ENCODE results near the gene CCR2.

The CCR2 gene

GRCh38 chr3:46356276-46356675, 2.4 kb downstream of the CCR2 start:
- no peak for DNase-seq

- DNase-seq, result peak; percentile 6
Observed at GRCh38 chr3:46356909-46357308, 3.0 kb downstream of the CCR2 start.

DNA sequence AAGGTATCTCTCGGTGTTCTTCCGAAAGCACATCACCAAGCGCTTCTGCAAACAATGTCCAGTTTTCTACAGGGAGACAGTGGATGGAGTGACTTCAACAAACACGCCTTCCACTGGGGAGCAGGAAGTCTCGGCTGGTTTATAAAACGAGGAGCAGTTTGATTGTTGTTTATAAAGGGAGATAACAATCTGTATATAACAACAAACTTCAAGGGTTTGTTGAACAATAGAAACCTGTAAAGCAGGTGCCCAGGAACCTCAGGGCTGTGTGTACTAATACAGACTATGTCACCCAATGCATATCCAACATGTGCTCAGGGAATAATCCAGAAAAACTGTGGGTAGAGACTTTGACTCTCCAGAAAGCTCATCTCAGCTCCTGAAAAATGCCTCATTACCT, 4.6 kb downstream of the CCR2 start:
- DNase-seq, result no peak

DNA sequence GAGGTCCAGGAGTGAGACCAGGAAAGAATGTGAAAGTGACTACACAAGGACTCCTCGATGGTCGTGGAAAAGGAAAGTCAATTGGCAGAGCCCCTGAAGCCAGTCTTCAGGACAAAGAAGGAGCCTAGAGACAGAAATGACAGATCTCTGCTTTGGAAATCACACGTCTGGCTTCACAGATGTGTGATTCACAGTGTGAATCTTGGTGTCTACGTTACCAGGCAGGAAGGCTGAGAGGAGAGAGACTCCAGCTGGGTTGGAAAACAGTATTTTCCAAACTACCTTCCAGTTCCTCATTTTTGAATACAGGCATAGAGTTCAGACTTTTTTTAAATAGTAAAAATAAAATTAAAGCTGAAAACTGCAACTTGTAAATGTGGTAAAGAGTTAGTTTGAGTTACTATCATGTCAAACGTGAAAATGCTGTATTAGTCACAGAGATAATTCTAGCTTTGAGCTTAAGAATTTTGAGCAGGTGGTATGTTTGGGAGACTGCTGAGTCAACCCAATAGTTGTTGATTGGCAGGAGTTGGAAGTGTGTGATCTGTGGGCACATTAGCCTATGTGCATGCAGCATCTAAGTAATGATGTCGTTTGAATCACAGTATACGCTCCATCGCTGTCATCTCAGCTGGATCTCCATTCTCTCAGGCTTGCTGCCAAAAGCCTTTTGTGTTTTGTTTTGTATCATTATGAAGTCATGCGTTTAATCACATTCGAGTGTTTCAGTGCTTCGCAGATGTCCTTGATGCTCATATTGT, 6.0 kb downstream of the CCR2 start:
- peak; percentile 62 for DNase-seq

DNA sequence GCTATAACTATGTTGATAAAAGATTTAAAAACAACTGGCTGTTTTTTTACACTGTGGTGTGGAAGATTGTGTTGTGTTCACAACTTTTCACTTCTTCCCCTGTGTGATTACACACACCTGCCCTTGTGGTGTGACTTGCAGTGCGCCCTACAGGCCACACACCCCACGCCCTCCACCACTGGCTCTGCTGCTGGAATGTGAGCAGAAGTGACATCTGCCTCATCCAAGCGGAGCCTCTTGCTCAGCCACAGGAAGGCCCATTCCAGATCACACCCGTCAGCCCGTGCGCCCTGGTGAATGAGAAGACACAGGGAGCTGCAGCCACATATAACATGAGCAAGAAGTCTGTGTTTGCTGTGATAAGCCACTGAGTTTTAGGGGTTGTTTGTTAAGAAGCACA, 7.0 kb downstream of the CCR2 start:
- no peak for DNase-seq

GRCh38 chr3:46361408-46362283, 7.7 kb downstream of the CCR2 start:
- DNase-seq, result no peak

DNA sequence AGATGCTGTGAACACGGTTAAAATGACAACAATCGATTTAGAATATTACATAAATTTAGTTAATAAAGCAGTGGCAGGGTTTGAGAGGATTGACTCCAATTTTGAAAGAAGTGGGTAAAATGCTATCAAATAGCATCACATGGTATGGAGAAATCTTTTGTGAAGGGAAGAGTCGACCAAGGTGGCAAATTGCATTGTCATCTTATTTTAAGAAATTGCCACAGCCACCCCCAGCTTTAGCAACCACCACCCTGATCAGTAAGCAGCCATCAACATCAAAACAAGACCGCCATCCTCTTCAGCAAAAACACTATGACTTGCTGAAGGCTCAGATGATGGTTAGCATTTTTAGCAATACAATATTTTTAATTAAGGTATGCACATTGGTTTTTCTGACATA, 11.1 kb downstream of the CCR2 start:
- no peak for DNase-seq

GRCh38 chr3:46365737-46366524, 12.0 kb downstream of the CCR2 start:
- DNase-seq, result no peak

GRCh38 chr3:46367811-46368210, 13.9 kb downstream of the CCR2 start:
- DNase-seq, result no peak

DNA sequence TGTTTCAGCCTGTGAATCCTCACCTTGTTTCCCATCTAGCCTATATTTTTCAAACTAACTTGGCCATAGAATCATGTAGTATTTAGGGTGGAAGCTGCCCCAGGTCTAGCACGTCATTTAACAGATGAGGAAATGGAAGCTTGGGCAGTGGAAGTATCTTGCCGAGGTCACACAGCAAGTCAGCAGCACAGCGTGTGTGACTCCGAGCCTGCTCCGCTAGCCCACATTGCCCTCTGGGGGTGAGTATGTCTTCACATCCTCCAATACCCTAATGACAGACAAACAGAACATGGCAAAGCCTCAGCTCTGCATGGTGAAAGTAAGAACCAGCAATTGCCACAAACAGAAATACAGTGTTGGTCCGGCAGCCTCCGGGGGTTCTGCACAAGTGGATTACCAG, 14.7 kb downstream of the CCR2 start:
- DNase-seq, result no peak

DNA sequence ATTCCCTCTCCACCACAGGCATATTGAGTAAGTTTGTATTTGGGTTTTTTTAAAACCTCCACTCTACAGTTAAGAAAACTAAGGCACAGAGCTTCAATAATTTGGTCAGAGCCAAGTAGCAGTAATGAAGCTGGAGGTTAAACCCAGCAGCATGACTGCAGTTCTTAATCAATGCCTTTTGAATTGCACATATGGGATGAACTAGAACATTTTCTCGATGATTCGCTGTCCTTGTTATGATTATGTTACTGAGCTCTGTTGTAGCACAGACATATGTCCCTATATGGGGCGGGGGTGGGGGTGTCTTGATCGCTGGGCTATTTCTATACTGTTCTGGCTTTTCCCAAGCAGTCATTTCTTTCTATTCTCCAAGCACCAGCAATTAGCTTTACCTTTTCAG, 15.2 kb downstream of the CCR2 start:
- DNase-seq, result no peak

DNA sequence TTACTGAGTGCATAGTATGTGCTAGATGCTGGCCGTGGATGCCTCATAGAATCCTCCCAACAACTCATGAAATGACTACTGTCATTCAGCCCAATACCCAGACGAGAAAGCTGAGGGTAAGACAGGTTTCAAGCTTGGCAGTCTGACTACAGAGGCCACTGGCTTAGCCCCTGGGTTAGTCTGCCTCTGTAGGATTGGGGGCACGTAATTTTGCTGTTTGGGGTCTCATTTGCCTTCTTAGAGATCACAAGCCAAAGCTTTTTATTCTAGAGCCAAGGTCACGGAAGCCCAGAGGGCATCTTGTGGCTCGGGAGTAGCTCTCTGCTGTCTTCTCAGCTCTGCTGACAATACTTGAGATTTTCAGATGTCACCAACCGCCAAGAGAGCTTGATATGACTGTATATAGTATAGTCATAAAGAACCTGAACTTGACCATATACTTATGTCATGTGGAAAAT, 15.8 kb downstream of the CCR2 start:
- DNase-seq, result no peak

- DNase-seq, result no peak
Observed at GRCh38 chr3:46370839-46371518, 17.1 kb downstream of the CCR2 start, which contains the start of gene CCR5. Gene CCR5 (plus strand): TSS chr3:46370946. CDS start chr3:46372903, 1,957 bp downstream.

DNA sequence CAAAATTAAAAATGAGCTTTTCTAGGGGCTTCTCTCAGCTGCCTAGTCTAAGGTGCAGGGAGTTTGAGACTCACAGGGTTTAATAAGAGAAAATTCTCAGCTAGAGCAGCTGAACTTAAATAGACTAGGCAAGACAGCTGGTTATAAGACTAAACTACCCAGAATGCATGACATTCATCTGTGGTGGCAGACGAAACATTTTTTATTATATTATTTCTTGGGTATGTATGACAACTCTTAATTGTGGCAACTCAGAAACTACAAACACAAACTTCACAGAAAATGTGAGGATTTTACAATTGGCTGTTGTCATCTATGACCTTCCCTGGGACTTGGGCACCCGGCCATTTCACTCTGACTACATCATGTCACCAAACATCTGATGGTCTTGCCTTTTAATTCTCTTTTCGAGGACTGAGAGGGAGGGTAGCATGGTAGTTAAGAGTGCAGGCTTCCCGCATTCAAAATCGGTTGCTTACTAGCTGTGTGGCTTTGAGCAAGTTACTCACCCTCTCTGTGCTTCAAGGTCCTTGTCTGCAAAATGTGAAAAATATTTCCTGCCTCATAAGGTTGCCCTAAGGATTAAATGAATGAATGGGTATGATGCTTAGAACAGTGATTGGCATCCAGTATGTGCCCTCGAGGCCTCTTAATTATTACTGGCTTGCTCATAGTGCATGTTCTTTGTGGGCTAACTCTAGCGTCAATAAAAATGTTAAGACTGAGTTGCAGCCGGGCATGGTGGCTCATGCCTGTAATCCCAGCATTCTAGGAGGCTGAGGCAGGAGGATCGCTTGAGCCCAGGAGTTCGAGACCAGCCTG, 17.8 kb downstream of the CCR2 start:
- no peak for DNase-seq

GRCh38 chr3:46372492-46373359, 18.8 kb downstream of the CCR2 start:
- no peak for DNase-seq

- DNase-seq, result no peak
Observed at GRCh38 chr3:46374755-46375154, 20.8 kb downstream of the CCR2 start.

DNA sequence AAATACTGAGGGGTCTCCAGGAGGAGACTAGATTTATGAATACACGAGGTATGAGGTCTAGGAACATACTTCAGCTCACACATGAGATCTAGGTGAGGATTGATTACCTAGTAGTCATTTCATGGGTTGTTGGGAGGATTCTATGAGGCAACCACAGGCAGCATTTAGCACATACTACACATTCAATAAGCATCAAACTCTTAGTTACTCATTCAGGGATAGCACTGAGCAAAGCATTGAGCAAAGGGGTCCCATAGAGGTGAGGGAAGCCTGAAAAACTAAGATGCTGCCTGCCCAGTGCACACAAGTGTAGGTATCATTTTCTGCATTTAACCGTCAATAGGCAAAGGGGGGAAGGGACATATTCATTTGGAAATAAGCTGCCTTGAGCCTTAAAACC, 21.3 kb downstream of the CCR2 start:
- no peak for DNase-seq

DNA sequence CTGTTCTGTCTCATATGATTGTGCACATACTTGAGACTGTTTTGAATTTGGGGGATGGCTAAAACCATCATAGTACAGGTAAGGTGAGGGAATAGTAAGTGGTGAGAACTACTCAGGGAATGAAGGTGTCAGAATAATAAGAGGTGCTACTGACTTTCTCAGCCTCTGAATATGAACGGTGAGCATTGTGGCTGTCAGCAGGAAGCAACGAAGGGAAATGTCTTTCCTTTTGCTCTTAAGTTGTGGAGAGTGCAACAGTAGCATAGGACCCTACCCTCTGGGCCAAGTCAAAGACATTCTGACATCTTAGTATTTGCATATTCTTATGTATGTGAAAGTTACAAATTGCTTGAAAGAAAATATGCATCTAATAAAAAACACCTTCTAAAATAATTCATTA, 21.9 kb downstream of the CCR2 start:
- DNase-seq, result no peak

GRCh38 chr3:46378426-46378942, 24.6 kb downstream of the CCR2 start:
- DNase-seq, result no peak

DNA sequence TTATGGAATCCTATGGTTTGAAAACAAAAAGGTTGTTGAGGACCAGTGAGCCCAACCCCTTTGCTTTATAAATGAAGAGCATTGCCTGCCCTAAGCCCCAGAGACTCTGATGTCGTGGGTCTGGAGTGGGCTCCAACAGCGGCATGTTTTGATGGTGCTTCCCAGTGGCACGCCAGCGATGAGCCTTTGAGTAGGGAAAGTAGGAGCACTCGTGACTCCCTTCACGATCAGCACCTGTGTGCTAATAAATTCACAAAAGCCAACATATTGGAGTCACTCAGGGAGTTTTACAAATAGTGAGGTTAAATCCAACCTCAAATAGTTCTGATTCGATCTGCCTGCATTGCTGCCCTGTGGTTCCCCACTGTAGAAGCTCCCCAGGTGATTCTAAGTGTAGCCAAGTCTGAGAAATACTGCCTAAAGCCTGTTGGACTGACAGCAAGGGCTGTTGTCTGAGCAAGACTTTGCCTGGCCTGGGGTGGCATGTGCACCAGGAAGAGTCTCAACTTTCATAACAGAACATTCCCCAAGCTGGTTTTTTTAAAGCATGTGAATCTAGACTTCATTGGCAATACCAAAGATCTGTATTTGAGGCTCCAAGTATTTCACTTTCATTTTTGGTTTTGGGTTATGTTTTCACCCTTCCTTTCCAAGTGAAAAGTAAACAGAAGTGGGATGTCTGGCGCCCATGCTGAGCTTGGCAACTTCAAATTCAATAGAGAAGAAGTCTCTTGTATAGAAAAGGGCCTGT, 26.7 kb downstream of the CCR2 start:
- DNase-seq, result no peak
